H9 (cell line): ENCODE data around the gene SSBP2. TPM values are rescaled to one million over a fixed set of nuclear protein-coding genes. Genes with fewer than 3 reads are reported as not detected.

Experiments
- DNase-seq: peaks from one replicate; pipeline ENCODE4 v3.0.0-alpha.2; 2017
- H2AFZ ChIP-seq: one replicate; pipeline ENCODE4 v1.6.1; 2013; ENCODE audit warnings: mild to moderate bottlenecking, low read length, control low read depth, moderate library complexity
- H2AK5ac ChIP-seq: 2 replicates; pipeline ENCODE4 v1.6.1; 2013; ENCODE audit warnings: low read length, control low read depth, mixed read lengths; ENCODE audit not compliant: insufficient read length
- H2BK120ac ChIP-seq: one replicate; pipeline ENCODE4 v1.6.1; 2013; ENCODE audit warnings: low read depth, mild to moderate bottlenecking, low read length, control low read depth, inconsistent platforms; ENCODE audit not compliant: poor library complexity, severe bottlenecking
- H2BK12ac ChIP-seq: 2 replicates; pipeline ENCODE4 v1.6.1; 2013; ENCODE audit warnings: low read length, control low read depth, mixed read lengths, low read depth; ENCODE audit not compliant: insufficient read length
- H2BK15ac ChIP-seq: 2 replicates; pipeline ENCODE4 v1.6.1; 2013; ENCODE audit warnings: low read depth, low read length, control low read depth
- H2BK20ac ChIP-seq: one replicate; pipeline ENCODE4 v1.6.1; 2013; ENCODE audit warnings: low read depth, mild to moderate bottlenecking, low read length, control low read depth, inconsistent platforms; ENCODE audit not compliant: poor library complexity, severe bottlenecking
- H2BK5ac ChIP-seq: 2 replicates; pipeline ENCODE4 v1.6.1; 2013; ENCODE audit warnings: low read length, control low read depth, mixed read lengths; ENCODE audit not compliant: insufficient read length
- H3K14ac ChIP-seq: 2 replicates; pipeline ENCODE4 v1.6.1; 2013; ENCODE audit warnings: low read length, control low read depth; ENCODE audit not compliant: insufficient read depth
- H3K18ac ChIP-seq: 2 replicates; pipeline ENCODE4 v1.6.1; 2013; ENCODE audit warnings: low read depth, mild to moderate bottlenecking, mixed read lengths, low read length, control low read depth; ENCODE audit not compliant: insufficient read length
- H3K23ac ChIP-seq: 2 replicates; pipeline ENCODE4 v1.6.1; 2013; ENCODE audit warnings: low read length, control low read depth, mixed read lengths, low read depth; ENCODE audit not compliant: insufficient read length
- H3K23me2 ChIP-seq: 2 replicates; pipeline ENCODE4 v1.6.1; 2013; ENCODE audit warnings: low read depth, mild to moderate bottlenecking, mixed read lengths, low read length, control low read depth; ENCODE audit not compliant: insufficient read length, poor library complexity, severe bottlenecking
- H3K27ac ChIP-seq: 2 replicates; pipeline ENCODE4 v1.5.1; 2013; ENCODE audit warnings: low read length, control low read depth, mixed read lengths, low read depth; ENCODE audit not compliant: insufficient read length
- H3K27me3 ChIP-seq: 2 replicates; pipeline ENCODE4 v1.6.1; 2013; ENCODE audit warnings: low read length, control low read depth, inconsistent platforms; ENCODE audit not compliant: insufficient read depth
- H3K4ac ChIP-seq: 2 replicates; pipeline ENCODE4 v1.6.1; 2013; ENCODE audit warnings: low read depth, mild to moderate bottlenecking, control low read depth, inconsistent platforms, low read length, moderate library complexity
- H3K4me1 ChIP-seq: 2 replicates; pipeline ENCODE4 v1.6.1; 2013; ENCODE audit warnings: low read length, control low read depth, inconsistent platforms; ENCODE audit not compliant: insufficient read depth
- H3K4me2 ChIP-seq: 2 replicates; pipeline ENCODE4 v1.6.1; 2013; ENCODE audit warnings: low read length, control low read depth, mixed read lengths; ENCODE audit not compliant: insufficient read length, insufficient read depth
- H3K56ac ChIP-seq: 2 replicates; pipeline ENCODE4 v1.6.1; 2013; ENCODE audit warnings: low read depth, mild to moderate bottlenecking, mixed read lengths, low read length, control low read depth; ENCODE audit not compliant: insufficient read length
- H3K79me1 ChIP-seq: 2 replicates; pipeline ENCODE4 v1.6.1; 2013; ENCODE audit warnings: low read depth, mild to moderate bottlenecking, moderate library complexity, low read length, control low read depth, inconsistent platforms; ENCODE audit not compliant: insufficient read depth, poor library complexity, severe bottlenecking
- H3K79me2 ChIP-seq: 2 replicates; pipeline ENCODE4 v1.6.1; 2013; ENCODE audit warnings: low read length, control low read depth, inconsistent platforms; ENCODE audit not compliant: insufficient read depth
- H3K9ac ChIP-seq: 2 replicates; pipeline ENCODE4 v1.6.1; 2013; ENCODE audit warnings: low read length, control low read depth, mixed read lengths; ENCODE audit not compliant: insufficient read length; ENCODE audit errors: extremely low read depth
- H3K9me3 ChIP-seq: one replicate; pipeline ENCODE4 v1.6.1; 2013; ENCODE audit warnings: low read depth, low read length, inconsistent platforms; ENCODE audit not compliant: control insufficient read depth
- H3T11ph ChIP-seq: one replicate; pipeline ENCODE4 v1.6.1; 2013; ENCODE audit warnings: mild to moderate bottlenecking, low read length, control low read depth, inconsistent platforms
- H4K20me1 ChIP-seq: one replicate; pipeline ENCODE4 v1.6.1; 2013; ENCODE audit not compliant: control insufficient read depth, insufficient read length, insufficient read depth
- H4K5ac ChIP-seq: 2 replicates; pipeline ENCODE4 v1.6.1; 2013; ENCODE audit warnings: low read depth, mild to moderate bottlenecking, mixed read lengths, low read length, control low read depth; ENCODE audit not compliant: insufficient read length
- H4K8ac ChIP-seq: replicated peaks from 2 replicates; pipeline ENCODE4 v1.6.1; 2013; ENCODE audit warnings: low read length, control low read depth, mixed read lengths, low read depth; ENCODE audit not compliant: insufficient read length
- H4K91ac ChIP-seq: 2 replicates; pipeline ENCODE4 v1.6.1; 2013; ENCODE audit warnings: low read depth, mild to moderate bottlenecking, moderate library complexity, mixed read lengths, low read length, control low read depth; ENCODE audit not compliant: insufficient read length
- H3K27ac Mint-ChIP-seq, 3 experiments: 2 replicates in 2 of 3; 3 replicates in 1 of 3; pipeline ENCODE4 v1.8.0; 2020 to 2021; ENCODE audit warnings: mixed read lengths in 3 of 3, mild to moderate bottlenecking in 1 of 3, moderate library complexity in 1 of 3
- H3K27me3 Mint-ChIP-seq: 2 replicates; pipeline ENCODE4 v1.8.0; 2021; ENCODE audit warnings: low read depth, mild to moderate bottlenecking, moderate library complexity, mixed read lengths
- H3K36me3 Mint-ChIP-seq, 3 experiments: 2 replicates in 2 of 3; 3 replicates in 1 of 3; pipeline ENCODE4 v1.8.0; 2020 to 2021; ENCODE audit warnings: low read depth in 3 of 3, mixed read lengths in 3 of 3; ENCODE audit not compliant: insufficient read depth in 1 of 3
- H3K4me1 Mint-ChIP-seq, 2 experiments: 2 replicates each; pipeline ENCODE4 v1.8.0; 2020; ENCODE audit warnings: mixed read lengths in 2 of 2
- H3K4me3 Mint-ChIP-seq, 2 experiments: 2 replicates in 1 of 2; 3 replicates in 1 of 2; pipeline ENCODE4 v1.8.0; 2020 to 2021; ENCODE audit warnings: mild to moderate bottlenecking in 2 of 2, mixed read lengths in 2 of 2, moderate library complexity in 1 of 2
- H3K9me3 Mint-ChIP-seq, 2 experiments: 2 replicates in 1 of 2; 3 replicates in 1 of 2; pipeline ENCODE4 v1.8.0; 2020; ENCODE audit warnings: mild to moderate bottlenecking in 2 of 2, mixed read lengths in 2 of 2, moderate library complexity in 1 of 2
- CTCF ChIP-seq: fragments of 200-600 bp; sonication (generic); conservative IDR thresholded peaks from 3 replicates; pipeline ENCODE4 v1.8.0; 2021; ENCODE audit warnings: antibody characterized with exemption, mild to moderate bottlenecking
- WGBS: extraction: QIAGEN DNeasy Blood & Tissue Kit; methylation state at CpG from one replicate; pipeline ENCODE4 v1.1.7; 2013; ENCODE audit warnings: missing lambda C conversion rate, low lambda C conversion rate, mixed read lengths; ENCODE audit not compliant: insufficient read length; ENCODE audit errors: extremely low coverage; 5-methylcytosine and 5-hydroxymethylcytosine counted together
- total RNA-seq: library from RNA; stranded (reverse); gene quantifications from 2 replicates; pipeline ENCODE4 v1.2.1, GENCODE V29; 2021

The SSBP2 gene
- total RNA-seq, 1 experiment from 2014 or later, result 35.6 TPM

GRCh38 chr5:81435023-81435422 is 315.9 kb downstream of the SSBP2 start:
- no peak overlapping the region for H3K27ac ChIP-seq
- H2BK20ac ChIP-seq, result no peak overlapping the region
- H3K14ac ChIP-seq, result no peak overlapping the region
- H2BK12ac ChIP-seq, result no peak overlapping the region
- Mint-ChIP-seq H3K9me3 (no peaks in the 10 kb centered on the region), H3K36me3 (peaks cover 2 to 5% (median 4%) of the 10 kb centered on the region in 3 experiments; a peak in 5 of 7 replicates), H3K27me3 (no peaks in the 10 kb centered on the region), H3K27ac (no peak overlapping the region), H3K4me3 (no peak overlapping the region), H3K4me1 (no peaks in the 10 kb centered on the region)
- WGBS, result no CpG with 5 or more reads among the region's 6 CpGs
- no peaks in the 10 kb centered on the region for H3K4me1 ChIP-seq
- no peak for DNase-seq
- H3K56ac ChIP-seq, result no peak overlapping the region
- TF ChIP-seq CTCF, result no peak
- H3K23me2 ChIP-seq, result no peaks in the 10 kb centered on the region
- H3K18ac ChIP-seq, result no peak overlapping the region
- H3K4ac ChIP-seq, result no peak overlapping the region
- no peak overlapping the region for H2AFZ ChIP-seq
- no peak overlapping the region for H3K4me2 ChIP-seq
- no peak overlapping the region for H4K91ac ChIP-seq
- no peaks in the 10 kb centered on the region for H3K79me2 ChIP-seq
- no peak overlapping the region for H2BK15ac ChIP-seq
- no peak overlapping the region for H4K8ac ChIP-seq
- no peak overlapping the region for H3T11ph ChIP-seq
- H2BK120ac ChIP-seq, result no peak overlapping the region
- no peaks in the 10 kb centered on the region for H3K79me1 ChIP-seq
- no peak overlapping the region for H2AK5ac ChIP-seq
- H4K20me1 ChIP-seq, result no peaks in the 10 kb centered on the region
- H3K9me3 ChIP-seq, result no peaks in the 10 kb centered on the region
- no peak overlapping the region for H3K23ac ChIP-seq
- no peak overlapping the region for H3K9ac ChIP-seq
- H2BK5ac ChIP-seq, result no peak overlapping the region
- no peak overlapping the region for H4K5ac ChIP-seq
- H3K27me3 ChIP-seq, result no peaks in the 10 kb centered on the region
